GM18858 (cell line): ENCODE results near the gene SLC34A3.
"Not testable (repeated sequence)": the region's sequence is repeated elsewhere in the genome, so short reads cannot be mapped to it uniquely, and the experiment has no call there.

Experiments used
- ATAC-seq: cut with Tn5 transposase; IDR thresholded peaks from one replicate; pipeline ENCODE4 v1.9.1; 2021; ENCODE audit not compliant: unreplicated experiment

SLC34A3 gene

GRCh38 chr9:137228968-137229896 is 1.5 kb upstream of the SLC34A3 start:
- ATAC-seq = no peak

GRCh38 chr9:137229903-137230704 is 597 bp upstream of the SLC34A3 start:
- ATAC-seq = no peak

- no peak for ATAC-seq
These were observed 805 bp downstream of the SLC34A3 start for GRCh38 chr9:137231372-137232039.

- ATAC-seq = no peak
These were observed 1.4 kb downstream of the SLC34A3 start for GRCh38 chr9:137232101-137232500.

GRCh38 chr9:137232510-137232909 is 1.8 kb downstream of the SLC34A3 start:
- ATAC-seq = no peak

- no peak for ATAC-seq
These were observed 2.7 kb downstream of the SLC34A3 start for GRCh38 chr9:137233143-137233980.

- no peak for ATAC-seq
These were observed 3.5 kb downstream of the SLC34A3 start for GRCh38 chr9:137234055-137234697.

- ATAC-seq = no peak
These were observed 4.2 kb downstream of the SLC34A3 start for GRCh38 chr9:137234758-137235423.

- ATAC-seq = no peak
These were observed 4.9 kb downstream of the SLC34A3 start for GRCh38 chr9:137235424-137236237.

- no peak for ATAC-seq
These were observed 5.7 kb downstream of the SLC34A3 start for GRCh38 chr9:137236238-137236935.

GRCh38 chr9:137236936-137237421 is 6.3 kb downstream of the SLC34A3 start:
- no peak for ATAC-seq

GRCh38 chr9:137237759-137238726 is 7.3 kb downstream of the SLC34A3 start:
- no peak for ATAC-seq

GRCh38 chr9:137239541-137240200 is 9.0 kb downstream of the SLC34A3 start:
- ATAC-seq = not testable (repeated sequence)

- peak; percentile 5 for ATAC-seq
These were observed 9.7 kb downstream of the SLC34A3 start for GRCh38 chr9:137240318-137240840.

- peak; percentile 64 for ATAC-seq
These were observed 10.3 kb downstream of the SLC34A3 start, which contains the start of gene TUBB4B for GRCh38 chr9:137240841-137241489. TSS of gene TUBB4B (plus strand) at chr9:137241287. CDS start at chr9:137241361, 74 bp downstream.
